GM12892 (cell line): ENCODE data around the gene PTPN23. TPM values are rescaled to one million over a fixed set of nuclear protein-coding genes. Genes with fewer than 3 reads are reported as not detected.
A peak's percentile ranks its signal among the peaks of the same experiment; 100 is the strongest.

Source experiments
- DNase-seq: peaks from one replicate; pipeline ENCODE4 v3.0.0; 2011; ENCODE audit not compliant: insufficient read length
- FAIRE-seq: peaks from 2 replicates; lab custom pipeline; 2011; peaks lifted over from hg19 to GRCh38; lab: Jason Lieb, UNC
- POLR2A ChIP-seq: IDR thresholded peaks from 2 replicates; pipeline ENCODE4 v1.6.1; 2011; ENCODE audit warnings: low read depth, low read length, control low read depth
- POLR2AphosphoS5 ChIP-seq: IDR thresholded peaks from 2 replicates; pipeline ENCODE4 v1.6.1; 2011; ENCODE audit warnings: low read depth, low read length, control low read depth
- TAF1 ChIP-seq: IDR thresholded peaks from 2 replicates; pipeline ENCODE4 v1.6.1; 2011; ENCODE audit warnings: low read depth, mild to moderate bottlenecking, control low read depth, low read length, borderline replicate concordance
- polyA plus RNA-seq: library from polyadenylated mRNA; unstranded; fragments of >200 nt; gene quantifications from one replicate; pipeline ENCODE4 v1.2.1, GENCODE V29; 2012; ENCODE audit warnings: missing spikeins, inconsistent platforms; ENCODE audit not compliant: missing spikeins

PTPN23 gene, protein sequence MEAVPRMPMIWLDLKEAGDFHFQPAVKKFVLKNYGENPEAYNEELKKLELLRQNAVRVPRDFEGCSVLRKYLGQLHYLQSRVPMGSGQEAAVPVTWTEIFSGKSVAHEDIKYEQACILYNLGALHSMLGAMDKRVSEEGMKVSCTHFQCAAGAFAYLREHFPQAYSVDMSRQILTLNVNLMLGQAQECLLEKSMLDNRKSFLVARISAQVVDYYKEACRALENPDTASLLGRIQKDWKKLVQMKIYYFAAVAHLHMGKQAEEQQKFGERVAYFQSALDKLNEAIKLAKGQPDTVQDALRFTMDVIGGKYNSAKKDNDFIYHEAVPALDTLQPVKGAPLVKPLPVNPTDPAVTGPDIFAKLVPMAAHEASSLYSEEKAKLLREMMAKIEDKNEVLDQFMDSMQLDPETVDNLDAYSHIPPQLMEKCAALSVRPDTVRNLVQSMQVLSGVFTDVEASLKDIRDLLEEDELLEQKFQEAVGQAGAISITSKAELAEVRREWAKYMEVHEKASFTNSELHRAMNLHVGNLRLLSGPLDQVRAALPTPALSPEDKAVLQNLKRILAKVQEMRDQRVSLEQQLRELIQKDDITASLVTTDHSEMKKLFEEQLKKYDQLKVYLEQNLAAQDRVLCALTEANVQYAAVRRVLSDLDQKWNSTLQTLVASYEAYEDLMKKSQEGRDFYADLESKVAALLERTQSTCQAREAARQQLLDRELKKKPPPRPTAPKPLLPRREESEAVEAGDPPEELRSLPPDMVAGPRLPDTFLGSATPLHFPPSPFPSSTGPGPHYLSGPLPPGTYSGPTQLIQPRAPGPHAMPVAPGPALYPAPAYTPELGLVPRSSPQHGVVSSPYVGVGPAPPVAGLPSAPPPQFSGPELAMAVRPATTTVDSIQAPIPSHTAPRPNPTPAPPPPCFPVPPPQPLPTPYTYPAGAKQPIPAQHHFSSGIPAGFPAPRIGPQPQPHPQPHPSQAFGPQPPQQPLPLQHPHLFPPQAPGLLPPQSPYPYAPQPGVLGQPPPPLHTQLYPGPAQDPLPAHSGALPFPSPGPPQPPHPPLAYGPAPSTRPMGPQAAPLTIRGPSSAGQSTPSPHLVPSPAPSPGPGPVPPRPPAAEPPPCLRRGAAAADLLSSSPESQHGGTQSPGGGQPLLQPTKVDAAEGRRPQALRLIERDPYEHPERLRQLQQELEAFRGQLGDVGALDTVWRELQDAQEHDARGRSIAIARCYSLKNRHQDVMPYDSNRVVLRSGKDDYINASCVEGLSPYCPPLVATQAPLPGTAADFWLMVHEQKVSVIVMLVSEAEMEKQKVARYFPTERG (N-terminal part only)
- polyA plus RNA-seq: 6.1 TPM

DNA sequence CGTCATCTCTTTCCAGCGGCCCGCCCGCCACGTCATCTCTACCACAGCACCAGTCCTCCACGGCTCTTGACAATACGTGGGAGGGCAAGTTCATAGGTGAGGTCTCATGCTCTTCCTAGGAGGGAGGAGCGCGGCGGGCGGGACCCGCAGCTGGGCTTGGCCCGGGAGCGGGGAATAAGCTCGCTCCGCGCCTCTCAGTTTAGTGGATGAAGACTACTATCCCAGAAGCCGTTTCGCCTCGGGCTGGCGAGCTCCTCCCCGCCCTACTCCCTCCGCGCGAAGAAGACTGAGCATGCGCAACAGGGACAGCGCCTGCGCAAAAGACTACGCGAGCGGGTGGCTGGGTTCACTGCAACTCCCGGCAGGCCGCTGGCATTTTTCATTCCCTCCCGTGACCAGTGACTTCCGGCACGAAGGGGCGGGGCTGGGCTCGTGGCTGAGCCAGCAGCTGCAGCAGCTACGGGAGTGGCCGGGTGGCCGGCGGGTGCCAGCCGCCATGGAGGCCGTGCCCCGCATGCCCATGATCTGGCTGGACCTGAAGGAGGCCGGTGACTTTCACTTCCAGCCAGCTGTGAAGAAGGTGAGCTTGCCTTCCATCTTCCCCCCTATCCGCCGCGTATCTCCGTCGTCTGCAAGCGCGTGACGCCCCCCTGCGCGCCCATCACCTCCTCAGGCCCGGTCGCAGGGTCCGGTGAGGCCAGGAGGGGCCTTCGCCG lies at the start of gene PTPN23:
Gene PTPN23 (plus strand): TSS at position 421 of the 716 bp plus-strand sequence. CDS start 76 bp downstream, at position 497.
- DNase-seq (peak; percentile 92), FAIRE-seq (peak; percentile 100)
- TF ChIP-seq TAF1 (no peak; the same call in none of the 2 replicates), POLR2A (peak; percentile 80), POLR2AphosphoS5 (peak; percentile 91)

DNA sequence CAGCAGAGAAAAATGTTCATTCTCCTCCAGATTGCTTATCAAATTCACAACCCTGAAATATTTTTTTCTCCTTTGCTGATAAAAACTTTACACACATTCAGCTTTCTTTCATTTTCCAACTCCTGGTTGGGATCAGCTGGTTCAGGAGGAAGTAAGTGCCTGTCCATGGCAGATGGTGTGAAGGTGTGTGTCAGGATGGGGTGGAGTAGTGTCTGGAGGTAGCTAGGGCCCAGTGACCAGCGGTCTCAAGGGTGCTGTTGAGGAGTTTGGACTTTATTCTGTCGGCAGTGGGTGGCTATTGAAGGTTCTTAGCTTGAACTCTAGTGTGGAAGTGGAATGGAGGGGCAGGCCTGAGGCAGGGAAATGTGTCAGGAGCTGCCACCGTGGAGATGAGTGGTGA lies 46.9 kb upstream of the PTPN23 start:
- TF ChIP-seq TAF1 (no peak), POLR2A (no peak), POLR2AphosphoS5 (no peak)
- DNase-seq: no peak
- no peak for FAIRE-seq

DNA sequence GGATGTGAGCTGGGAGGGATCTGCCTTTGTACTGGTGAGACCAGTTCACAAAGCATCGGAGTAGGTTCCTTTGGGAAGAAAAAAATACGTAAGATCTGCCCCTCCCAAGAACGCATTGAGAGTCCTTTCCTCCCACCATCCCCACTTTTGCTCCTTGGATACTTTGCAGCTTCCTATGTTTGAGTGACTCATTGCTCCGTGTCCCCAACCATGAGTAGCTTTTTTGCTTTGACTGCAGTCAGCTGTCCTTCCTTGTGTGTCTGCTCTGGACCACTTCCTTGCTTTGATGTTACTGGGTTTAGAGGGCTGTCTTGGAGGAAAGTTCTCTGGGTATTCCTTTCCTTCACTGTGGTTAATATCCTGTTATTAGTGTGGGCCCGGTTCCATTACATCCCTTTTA lies 43.2 kb upstream of the PTPN23 start:
- DNase-seq (no peak), FAIRE-seq (no peak)
- no peak for TF ChIP-seq POLR2AphosphoS5

DNA sequence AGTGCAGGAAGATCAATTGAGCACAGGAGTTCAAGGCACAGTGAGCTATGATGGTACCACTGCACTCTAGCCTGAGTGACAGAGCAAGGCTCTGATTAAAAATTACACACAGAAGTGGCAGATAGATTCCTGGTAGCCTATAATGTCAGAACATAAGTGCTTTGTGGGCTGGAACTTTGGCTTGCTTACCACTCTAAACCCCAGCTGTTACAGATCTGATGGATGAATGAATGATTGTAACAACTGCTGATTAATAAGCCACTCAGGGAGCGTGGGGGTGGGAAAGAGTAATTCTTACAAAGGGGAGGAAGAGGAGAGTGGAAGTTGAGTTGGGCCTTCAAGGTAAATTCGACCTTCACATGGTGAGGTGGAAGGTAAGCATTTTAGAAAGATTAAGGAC lies 40.9 kb upstream of the PTPN23 start:
- FAIRE-seq: no peak
- TF ChIP-seq POLR2A: no peak
- no peak for TF ChIP-seq POLR2AphosphoS5
- no peak for TF ChIP-seq TAF1
- DNase-seq: no peak

DNA sequence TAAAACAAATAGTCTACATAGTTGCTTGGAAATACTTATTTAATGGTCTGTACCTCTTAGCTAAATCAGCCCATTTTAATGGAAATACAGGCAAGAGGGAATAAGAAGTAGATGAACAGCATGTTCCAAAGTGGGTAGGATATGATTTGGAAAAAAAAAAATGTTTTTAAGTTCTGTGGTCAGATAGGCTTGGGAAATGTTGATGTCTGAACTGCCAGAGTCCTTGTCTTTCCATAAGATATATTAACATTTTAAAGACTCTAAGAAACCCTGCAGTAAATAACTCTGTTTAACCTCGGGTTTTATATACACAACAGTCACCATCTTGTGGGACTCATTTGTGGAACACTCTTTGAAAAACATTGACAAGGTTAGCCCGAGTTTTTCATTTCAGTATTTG lies 40.0 kb upstream of the PTPN23 start:
- DNase-seq (no peak), FAIRE-seq (no peak)
- TF ChIP-seq TAF1 (no peak), POLR2AphosphoS5 (no peak), POLR2A (no peak)

DNA sequence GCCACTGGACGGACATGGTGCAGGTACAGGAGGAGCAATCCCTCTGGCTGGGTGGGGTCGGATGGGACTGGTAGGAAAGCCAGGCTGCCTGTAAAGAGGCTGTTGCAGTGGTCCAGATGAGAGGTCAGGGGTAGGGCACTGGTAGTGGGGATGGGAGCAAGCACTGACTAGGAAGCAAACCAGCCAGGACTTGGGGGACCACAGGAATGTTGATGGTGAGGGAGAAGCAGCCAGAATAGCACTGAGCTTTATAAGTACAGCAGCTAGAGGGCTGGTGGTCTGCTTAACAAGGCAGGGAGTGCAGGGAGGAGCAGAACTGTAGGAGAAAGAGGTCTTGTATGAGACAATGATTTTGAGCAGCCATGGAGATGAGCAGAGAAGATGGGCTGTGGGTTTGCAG lies 38.7 kb upstream of the PTPN23 start:
- DNase-seq (no peak), FAIRE-seq (no peak)
- no peak for TF ChIP-seq TAF1
- TF ChIP-seq POLR2A: no peak
- no peak for TF ChIP-seq POLR2AphosphoS5

DNA sequence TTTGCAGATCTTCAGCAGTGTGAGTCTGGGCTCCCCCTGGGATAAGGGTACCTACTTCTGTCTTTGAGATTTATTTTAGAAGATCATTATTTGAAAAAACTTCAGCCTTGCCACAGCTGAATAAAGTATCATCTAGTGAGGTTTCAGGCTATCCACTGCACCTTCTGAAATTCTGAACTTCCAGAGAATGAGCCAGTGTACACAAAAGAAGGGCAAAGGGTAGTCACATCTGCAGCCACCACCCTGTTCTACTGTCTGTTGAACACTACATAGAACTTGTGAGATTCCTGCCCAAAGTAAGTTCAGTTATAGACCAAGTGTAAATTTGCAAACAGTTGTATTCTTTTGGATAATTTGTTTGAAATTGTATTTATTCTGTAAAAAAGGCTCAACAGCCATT lies 38.0 kb upstream of the PTPN23 start:
- TF ChIP-seq POLR2A (no peak), POLR2AphosphoS5 (no peak), TAF1 (no peak)
- FAIRE-seq (no peak), DNase-seq (no peak)

DNA sequence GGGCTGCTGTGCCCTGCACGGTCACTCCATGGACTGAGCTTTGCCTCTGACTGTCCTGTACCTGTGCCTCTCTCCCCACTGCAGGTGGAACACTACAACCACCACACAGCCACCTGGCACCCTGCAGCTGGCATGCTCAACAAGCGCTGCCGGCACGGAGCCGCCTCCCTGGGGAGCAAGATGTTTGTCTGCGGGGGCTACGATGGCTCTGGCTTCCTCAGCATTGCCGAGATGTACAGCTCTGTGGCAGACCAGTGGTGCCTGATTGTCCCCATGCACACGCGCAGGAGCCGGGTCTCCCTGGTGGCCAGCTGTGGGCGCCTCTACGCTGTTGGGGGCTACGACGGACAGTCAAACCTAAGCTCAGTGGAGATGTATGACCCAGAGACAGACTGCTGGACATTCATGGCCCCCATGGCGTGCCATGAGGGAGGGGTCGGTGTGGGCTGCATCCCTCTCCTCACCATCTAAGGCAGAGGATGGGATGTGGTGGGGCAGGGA lies 37.3 kb upstream of the PTPN23 start:
- FAIRE-seq (no peak), DNase-seq (no peak)
- TF ChIP-seq POLR2AphosphoS5: no peak
- TF ChIP-seq POLR2A: no peak
- TF ChIP-seq TAF1: no peak

DNA sequence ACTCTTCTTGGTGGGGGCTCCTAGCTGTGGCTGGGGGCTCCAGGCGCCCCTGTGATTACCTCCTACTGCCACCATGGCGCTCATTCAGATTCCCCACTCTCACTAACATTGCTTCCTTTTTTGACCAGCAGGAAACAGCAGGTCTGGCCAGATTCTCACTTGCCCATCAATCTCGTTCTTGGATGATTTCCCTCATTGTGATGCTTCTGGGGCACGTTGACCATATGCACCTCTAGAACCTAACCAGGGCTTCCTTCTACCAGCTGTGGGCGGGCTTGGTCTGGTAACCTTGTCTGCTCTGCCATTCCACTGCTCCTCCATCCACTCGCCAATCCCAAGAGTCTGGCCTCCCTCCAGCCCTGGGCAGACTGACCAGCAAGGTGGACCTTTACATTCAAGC lies 35.9 kb upstream of the PTPN23 start:
- TF ChIP-seq POLR2AphosphoS5: no peak
- no peak for TF ChIP-seq TAF1
- DNase-seq (no peak), FAIRE-seq (no peak)

DNA sequence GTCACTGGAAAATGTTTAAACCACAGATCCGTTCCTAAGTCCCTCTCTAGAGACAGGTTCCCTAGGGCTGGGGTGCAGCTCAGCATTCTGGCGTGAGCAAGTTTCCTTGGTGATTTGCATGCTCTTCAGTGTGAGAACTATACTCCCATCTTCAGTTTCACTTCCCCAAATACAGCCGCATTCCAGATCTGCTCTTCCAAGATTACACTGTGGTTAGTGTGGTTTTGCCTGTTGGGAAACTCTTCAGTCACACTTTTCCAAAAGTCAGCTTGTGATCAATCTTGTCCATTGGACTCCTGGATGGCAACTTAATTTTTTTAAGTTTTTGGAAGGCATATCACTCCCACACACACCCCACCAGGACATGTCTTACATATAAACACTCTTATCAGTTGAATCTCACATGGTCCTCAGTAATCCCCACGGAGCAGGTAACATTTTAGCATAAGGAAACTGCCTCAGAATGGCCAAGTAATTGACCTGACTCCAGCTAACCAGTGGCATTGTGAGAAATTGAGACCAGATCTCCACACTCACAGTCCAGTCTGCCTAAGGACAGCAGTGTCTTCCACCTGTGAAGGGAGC lies 33.5 kb upstream of the PTPN23 start:
- peak; percentile 91 for FAIRE-seq
- TF ChIP-seq POLR2AphosphoS5 (no peak), POLR2A (no peak), TAF1 (no peak)
- peak; percentile 50 for DNase-seq
